ENCODE results near the gene ANKFN1. TPM values are rescaled to one million over a fixed set of nuclear protein-coding genes. Genes with fewer than 3 reads are reported as not detected.

The ANKFN1 gene
- total and polyA plus RNA-seq, 8 donors, result 0.05 to 0.20 (median 0.12) TPM; not detected in 4

DNA sequence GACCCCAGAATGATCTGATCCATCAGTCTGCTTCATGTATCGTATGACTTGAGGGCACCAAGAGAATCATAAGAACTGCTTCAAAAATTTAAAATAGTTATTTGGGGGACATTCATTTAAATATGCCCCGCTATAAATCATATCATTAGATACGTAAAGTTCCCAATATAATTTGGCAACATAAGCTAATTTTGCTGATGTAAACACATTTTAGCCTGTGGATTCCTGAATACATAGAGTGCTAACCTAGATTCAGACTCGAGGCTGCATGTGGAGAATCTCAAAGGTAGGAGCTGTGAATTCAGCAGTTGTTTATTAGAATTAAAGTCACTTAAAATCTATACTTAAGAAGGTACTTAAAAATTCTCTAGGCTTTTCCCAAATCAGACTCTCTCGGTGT, 24.9 kb downstream of the ANKFN1 start:
- FAIRE-seq (no peak), DNase-seq (no peak)

DNA sequence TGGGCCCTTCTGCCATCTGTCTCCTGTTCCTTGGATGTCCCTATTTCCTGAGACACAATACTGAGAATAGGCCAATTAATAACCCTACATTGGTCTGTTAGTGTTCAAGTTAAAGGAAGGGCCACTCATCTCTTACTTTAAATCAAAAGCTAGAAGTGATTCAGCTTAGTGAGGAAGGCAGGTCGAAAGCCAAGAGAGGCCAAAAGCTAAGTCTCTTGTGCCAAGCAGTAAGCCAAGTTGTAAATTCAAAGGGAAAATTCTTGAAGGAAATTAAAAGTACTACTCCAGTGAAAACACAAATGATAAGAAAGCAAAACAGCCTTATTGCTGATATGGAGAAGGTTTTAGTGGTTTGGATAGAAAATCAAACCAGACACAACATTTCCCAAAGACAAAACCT, 28.8 kb downstream of the ANKFN1 start:
- ATAC-seq (no peak), DNase-seq (no peak), FAIRE-seq (no peak)
- 47 to 74% methylated on average over 1 of the region's 1 CpG for WGBS, 2 donors
- H3K36me3 ChIP-seq, result no peaks in the 10 kb centered on the region
- H3K4me1 ChIP-seq, result no peaks in the 10 kb centered on the region
- no peak overlapping the region for H3K27ac ChIP-seq
- no peaks in the 10 kb centered on the region for H3K27me3 ChIP-seq
- TF ChIP-seq, protein P1, sequence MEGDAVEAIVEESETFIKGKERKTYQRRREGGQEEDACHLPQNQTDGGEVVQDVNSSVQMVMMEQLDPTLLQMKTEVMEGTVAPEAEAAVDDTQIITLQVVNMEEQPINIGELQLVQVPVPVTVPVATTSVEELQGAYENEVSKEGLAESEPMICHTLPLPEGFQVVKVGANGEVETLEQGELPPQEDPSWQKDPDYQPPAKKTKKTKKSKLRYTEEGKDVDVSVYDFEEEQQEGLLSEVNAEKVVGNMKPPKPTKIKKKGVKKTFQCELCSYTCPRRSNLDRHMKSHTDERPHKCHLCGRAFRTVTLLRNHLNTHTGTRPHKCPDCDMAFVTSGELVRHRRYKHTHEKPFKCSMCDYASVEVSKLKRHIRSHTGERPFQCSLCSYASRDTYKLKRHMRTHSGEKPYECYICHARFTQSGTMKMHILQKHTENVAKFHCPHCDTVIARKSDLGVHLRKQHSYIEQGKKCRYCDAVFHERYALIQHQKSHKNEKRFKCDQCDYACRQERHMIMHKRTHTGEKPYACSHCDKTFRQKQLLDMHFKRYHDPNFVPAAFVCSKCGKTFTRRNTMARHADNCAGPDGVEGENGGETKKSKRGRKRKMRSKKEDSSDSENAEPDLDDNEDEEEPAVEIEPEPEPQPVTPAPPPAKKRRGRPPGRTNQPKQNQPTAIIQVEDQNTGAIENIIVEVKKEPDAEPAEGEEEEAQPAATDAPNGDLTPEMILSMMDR (IDR thresholded peaks at IDR 0.05), result no peak
- H3K4me3 ChIP-seq, result no peak overlapping the region
- intact Hi-C loops (cut with DNase I), result no loop called here
- no peaks in the 10 kb centered on the region for H3K9me3 ChIP-seq

More for the DNA sequence above, 24.9 kb downstream of the ANKFN1 start:
- H3K9me3 ChIP-seq, result no peaks in the 10 kb centered on the region
- H3K27me3 ChIP-seq, result no peaks in the 10 kb centered on the region
- TF ChIP-seq, protein P1 (IDR thresholded peaks at IDR 0.05), result no peak
- no peak for ATAC-seq
- intact Hi-C loops (cut with DNase I), result no loop called here
- 76 to 82% methylated on average over 5 of the region's 5 CpGs for WGBS, 2 donors
- no peaks in the 10 kb centered on the region for H3K36me3 ChIP-seq
- no peak overlapping the region for H3K27ac ChIP-seq
- H3K4me1 ChIP-seq, result no peaks in the 10 kb centered on the region
- no peak overlapping the region for H3K4me3 ChIP-seq

DNA sequence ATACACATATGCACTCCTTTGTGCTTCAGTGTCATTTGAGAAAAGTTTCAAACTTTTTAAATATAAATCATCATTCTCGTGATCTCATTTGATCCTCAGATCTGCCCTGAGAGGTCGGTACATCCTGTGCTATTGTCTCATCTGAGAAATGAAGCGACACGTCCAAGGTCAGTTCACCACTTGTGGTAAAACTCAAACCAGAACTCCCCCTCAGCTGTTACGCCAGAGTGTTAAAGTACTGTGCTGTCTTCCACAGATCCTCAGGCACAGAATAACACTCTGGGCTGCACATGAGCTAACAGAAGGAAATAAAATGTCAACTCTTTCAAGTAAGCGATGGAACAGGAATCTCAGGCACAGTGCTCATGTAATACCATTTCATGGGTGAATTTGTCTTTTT, 31.4 kb downstream of the ANKFN1 start:
- Histone ChIP-seq H3K27ac (no peak overlapping the region), H3K9me3 (no peaks in the 10 kb centered on the region), H3K4me1 (no peaks in the 10 kb centered on the region), H3K27me3 (peaks cover 0 to 3% (median 0%) of the 10 kb centered on the region in 4 donors), H3K4me3 (no peak overlapping the region), H3K36me3 (no peaks in the 10 kb centered on the region)
- DNase-seq (no peak), FAIRE-seq (no peak), ATAC-seq (no peak)
- WGBS, 2 donors, result 62 to 72% methylated on average over 6 of the region's 6 CpGs
- intact Hi-C loops (cut with DNase I), result no loop called here
- TF ChIP-seq, protein P1 (IDR thresholded peaks at IDR 0.05), result no peak

DNA sequence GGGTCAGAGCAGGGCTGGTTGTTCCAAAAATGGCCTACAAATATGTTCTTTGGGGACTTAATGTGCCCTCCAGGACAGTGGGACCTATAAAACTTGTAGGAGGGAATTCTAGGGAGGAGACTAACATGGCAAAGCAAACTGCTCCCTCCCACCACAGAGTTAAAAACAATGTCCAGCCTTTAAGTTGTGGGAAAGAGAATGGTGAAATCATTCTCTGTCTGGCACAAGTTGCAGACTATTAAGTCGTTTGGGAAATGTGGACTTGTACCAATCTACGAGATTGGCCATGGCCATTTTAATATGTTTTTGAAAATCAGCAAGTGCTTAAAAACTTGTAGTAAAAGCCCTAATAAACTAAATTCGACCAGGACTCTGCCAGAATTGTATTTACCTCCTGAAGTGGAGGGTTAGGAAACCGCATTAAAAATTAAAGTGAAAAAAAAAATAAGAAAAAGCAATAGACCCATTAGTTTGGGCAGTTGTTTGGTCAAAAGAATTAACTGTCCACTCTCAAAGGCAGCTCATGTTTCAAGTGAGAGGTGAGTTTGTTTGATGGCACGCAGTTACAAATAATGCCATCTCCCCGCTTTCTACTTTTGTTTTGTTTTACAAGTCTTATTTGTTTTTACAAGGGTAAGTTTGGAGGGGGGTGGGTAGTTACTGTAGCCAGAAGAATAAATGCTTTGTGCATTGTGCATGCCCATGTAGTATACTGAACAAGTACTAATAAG, 32.4 kb downstream of the ANKFN1 start:
- no peaks in the 10 kb centered on the region for H3K36me3 ChIP-seq
- 42 to 47% methylated on average over 6 of the region's 6 CpGs for WGBS, 2 donors
- intact Hi-C loops (cut with DNase I), result no loop called here
- H3K4me1 ChIP-seq, result no peaks in the 10 kb centered on the region
- TF ChIP-seq, protein P1 (IDR thresholded peaks at IDR 0.05), result no peak
- H3K4me3 ChIP-seq, result no peak overlapping the region
- H3K9me3 ChIP-seq, result no peaks in the 10 kb centered on the region
- FAIRE-seq (no peak), ATAC-seq (no peak), DNase-seq (no peak)
- no peak overlapping the region for H3K27ac ChIP-seq
- H3K27me3 ChIP-seq, result peaks cover 0 to 3% (median 0%) of the 10 kb centered on the region in 4 donors

DNA sequence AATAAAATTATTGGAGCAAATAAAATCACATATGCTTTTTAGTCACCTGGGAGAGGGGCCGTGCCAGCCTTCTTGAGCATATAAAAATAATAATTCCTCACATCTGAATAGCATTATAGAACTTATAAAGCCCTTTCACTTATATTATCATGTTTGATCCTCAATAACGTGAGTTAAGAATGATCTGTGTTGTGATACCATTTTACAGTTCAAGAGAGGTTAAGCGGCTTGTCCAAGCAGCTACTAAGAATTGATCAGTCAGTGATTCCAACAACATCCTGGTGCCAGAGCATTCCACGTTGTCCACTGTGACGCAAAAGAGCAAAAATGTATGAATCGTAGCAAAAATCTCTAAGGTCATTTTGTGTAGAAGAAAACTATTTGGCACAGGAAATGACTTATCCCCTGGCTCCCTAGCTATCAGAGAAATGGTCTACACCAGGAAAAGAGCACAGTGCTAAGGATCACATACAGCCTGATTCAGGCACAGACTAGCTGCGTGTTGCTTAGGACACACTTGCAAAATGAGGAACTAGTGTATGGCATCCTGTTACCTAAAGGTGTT, 33.0 kb downstream of the ANKFN1 start:
- ATAC-seq (no peak), FAIRE-seq (no peak), DNase-seq (no peak)
- no peak overlapping the region for H3K4me3 ChIP-seq
- 51 to 64% methylated on average over 7 of the region's 7 CpGs for WGBS, 2 donors
- H3K9me3 ChIP-seq, result no peaks in the 10 kb centered on the region
- peaks cover 0 to 3% (median 0%) of the 10 kb centered on the region in 4 donors for H3K27me3 ChIP-seq
- H3K27ac ChIP-seq, result no peak overlapping the region
- TF ChIP-seq, protein P1 (IDR thresholded peaks at IDR 0.05), result no peak
- intact Hi-C loops (cut with DNase I), result no loop called here
- no peaks in the 10 kb centered on the region for H3K36me3 ChIP-seq
- H3K4me1 ChIP-seq, result no peaks in the 10 kb centered on the region
